Stimulated activated memory B cell treated with anti-CD40 and anti-IgM and Interleukin-4, amounts not matched to agents 10 μg/mL and 1 μg/mL and 100 μg/mL, for 72 hours (primary cell): ENCODE data around the gene THSD4.

ENCODE experiments used
- ATAC-seq: fragments of 150-1000 bp; cut with Tn5 transposase; 2 replicates; pipeline ENCODE4 v1.10.0; 2021
- H3K27ac Mint-ChIP-seq: one replicate; pipeline ENCODE4 v1.8.0; 2022; ENCODE audit warnings: mild to moderate bottlenecking, mixed read lengths
- H3K27me3 Mint-ChIP-seq: one replicate; pipeline ENCODE4 v1.8.0; 2022; ENCODE audit warnings: mixed read lengths
- H3K36me3 Mint-ChIP-seq: one replicate; pipeline ENCODE4 v1.8.0; 2022; ENCODE audit warnings: mixed read lengths
- H3K4me1 Mint-ChIP-seq: one replicate; pipeline ENCODE4 v1.8.0; 2022; ENCODE audit warnings: mixed read lengths
- H3K4me3 Mint-ChIP-seq: one replicate; pipeline ENCODE4 v1.8.0; 2022; ENCODE audit warnings: mild to moderate bottlenecking, moderate library complexity, mixed read lengths
- H3K9me3 Mint-ChIP-seq: one replicate; pipeline ENCODE4 v1.8.0; 2022; ENCODE audit warnings: mixed read lengths

The THSD4 gene

DNA sequence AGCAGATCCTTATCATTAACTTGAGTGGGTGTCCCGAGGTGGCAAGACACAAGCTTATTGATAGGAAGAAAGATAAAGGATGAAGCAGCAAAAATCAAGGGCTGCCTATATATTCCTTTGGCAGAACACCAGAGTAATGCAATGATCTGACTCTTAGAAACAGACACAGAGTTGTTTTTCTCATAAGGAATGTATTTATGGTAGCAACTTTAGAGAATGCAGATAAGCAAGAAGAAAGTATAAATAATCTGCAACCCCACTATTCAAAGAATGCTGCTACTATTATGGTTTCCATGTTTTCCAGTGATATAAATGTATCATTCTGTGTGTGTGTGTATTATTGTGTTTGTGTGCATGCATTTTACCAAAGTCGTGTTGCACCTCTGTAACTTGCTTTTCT lies 208.3 kb downstream of the THSD4 start:
- Mint-ChIP-seq H3K9me3 (peaks cover 2% of the 10 kb centered on the region), H3K4me1 (no peaks in the 10 kb centered on the region), H3K4me3 (no peak overlapping the region), H3K36me3 (no peaks in the 10 kb centered on the region), H3K27me3 (peaks cover 3% of the 10 kb centered on the region), H3K27ac (no peak overlapping the region)
- no peak for ATAC-seq

DNA sequence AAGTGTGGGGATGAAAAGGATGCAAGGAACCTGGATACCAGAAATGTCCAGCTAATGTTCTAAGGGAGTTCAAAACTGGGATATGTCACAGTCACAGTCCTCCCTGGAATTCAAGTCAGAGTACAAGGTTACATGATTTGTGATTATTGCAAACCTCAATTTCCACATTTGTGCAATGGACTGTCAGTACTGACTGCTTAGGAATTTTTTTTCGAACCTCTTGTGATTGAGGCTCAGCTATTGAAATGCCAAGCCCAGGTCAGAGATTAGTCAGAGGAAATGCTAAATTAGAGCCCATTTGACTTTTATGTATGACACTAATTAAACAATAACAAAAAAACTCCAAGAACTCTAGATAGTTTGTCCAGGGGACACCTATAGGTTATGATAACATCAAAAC lies 210.2 kb downstream of the THSD4 start:
- H3K27me3 Mint-ChIP-seq = no peaks in the 10 kb centered on the region
- ATAC-seq = no peak
- H3K36me3 Mint-ChIP-seq = no peaks in the 10 kb centered on the region
- peaks cover 2% of the 10 kb centered on the region for H3K9me3 Mint-ChIP-seq
- H3K4me1 Mint-ChIP-seq = no peaks in the 10 kb centered on the region
- no peak overlapping the region for H3K4me3 Mint-ChIP-seq
- H3K27ac Mint-ChIP-seq = no peak overlapping the region

DNA sequence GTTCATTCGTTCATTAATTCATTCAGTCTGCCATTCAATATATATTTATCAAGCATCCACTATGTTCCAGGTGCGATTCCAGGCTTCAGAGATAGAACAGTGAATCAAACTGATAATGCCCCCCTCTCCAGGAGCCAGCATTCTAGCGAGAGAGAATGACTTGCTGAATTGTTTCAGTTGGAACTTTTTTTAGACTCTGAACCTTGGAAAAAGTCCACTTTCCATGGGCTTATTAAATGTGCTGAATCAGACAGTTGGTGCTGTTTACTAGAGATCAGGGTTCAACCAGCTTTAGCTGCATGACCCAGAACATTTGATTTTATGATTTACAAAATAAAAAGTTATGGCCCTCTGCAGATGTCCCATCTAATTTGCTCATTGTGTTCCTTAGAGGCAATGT lies 213.2 kb downstream of the THSD4 start:
- no peaks in the 10 kb centered on the region for H3K27me3 Mint-ChIP-seq
- no peak overlapping the region for H3K27ac Mint-ChIP-seq
- H3K4me1 Mint-ChIP-seq = no peaks in the 10 kb centered on the region
- no peak overlapping the region for H3K4me3 Mint-ChIP-seq
- ATAC-seq = no peak
- H3K9me3 Mint-ChIP-seq = peaks cover 2% of the 10 kb centered on the region
- H3K36me3 Mint-ChIP-seq = no peaks in the 10 kb centered on the region

DNA sequence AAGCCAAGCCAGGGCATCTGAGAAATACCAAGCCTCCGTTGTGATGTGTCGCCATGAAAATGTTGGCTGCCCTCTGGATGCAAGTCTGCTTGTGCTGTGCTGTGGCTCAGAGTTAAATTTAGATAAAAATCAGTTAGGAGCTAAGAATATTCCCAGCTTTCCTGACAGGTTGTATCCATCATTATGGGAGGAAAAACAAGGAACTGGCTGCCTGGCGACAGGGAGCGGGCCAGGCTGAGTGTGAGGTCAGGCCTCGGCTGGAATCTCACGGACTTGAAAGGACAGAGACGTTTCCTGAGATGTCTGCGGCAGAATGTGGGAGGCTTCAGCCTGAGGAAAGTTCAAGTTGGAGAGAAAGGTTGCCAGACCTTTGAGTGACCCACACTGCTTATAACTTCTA lies 213.8 kb downstream of the THSD4 start:
- no peak for ATAC-seq
- Mint-ChIP-seq H3K27ac (no peak overlapping the region), H3K9me3 (peaks cover 2% of the 10 kb centered on the region), H3K4me3 (no peak overlapping the region), H3K27me3 (no peaks in the 10 kb centered on the region), H3K36me3 (no peaks in the 10 kb centered on the region), H3K4me1 (no peaks in the 10 kb centered on the region)

DNA sequence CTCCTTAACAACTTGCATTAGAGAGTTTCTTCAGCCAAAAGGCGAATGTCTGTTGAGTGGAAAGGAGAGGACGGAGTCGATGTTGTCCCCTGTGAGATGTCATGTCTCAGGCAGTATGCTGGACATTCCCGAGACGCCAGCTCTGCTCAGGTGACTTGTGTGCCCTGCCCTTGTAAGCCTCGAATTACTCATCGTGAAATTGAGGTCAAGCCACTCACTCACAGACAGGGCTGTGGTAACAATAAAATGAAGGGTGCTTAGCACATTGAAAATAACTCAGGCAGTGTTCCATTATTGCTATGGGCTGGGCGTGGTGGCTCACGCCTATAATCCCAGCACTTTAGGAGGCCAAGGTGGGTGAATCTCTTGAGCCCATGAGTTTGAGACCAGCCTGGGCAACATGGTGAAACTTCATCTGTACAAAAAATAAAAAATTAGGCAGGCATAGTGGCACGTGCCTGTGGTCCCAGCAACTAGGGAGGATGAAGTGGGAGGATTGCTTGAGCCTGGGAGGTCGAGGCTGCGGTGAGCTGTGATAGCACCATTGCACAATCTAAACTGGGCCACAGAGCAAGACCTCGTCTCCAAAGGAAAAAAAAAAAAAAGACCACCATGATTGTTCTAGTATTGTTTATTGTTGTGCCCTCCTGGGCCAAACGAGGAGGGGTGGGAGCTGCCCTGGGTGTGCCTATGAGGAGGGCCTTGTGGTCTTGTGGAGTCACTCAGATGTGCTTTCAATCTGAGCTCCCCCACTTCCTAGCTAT lies 214.4 kb downstream of the THSD4 start:
- H3K27me3 Mint-ChIP-seq = no peaks in the 10 kb centered on the region

DNA sequence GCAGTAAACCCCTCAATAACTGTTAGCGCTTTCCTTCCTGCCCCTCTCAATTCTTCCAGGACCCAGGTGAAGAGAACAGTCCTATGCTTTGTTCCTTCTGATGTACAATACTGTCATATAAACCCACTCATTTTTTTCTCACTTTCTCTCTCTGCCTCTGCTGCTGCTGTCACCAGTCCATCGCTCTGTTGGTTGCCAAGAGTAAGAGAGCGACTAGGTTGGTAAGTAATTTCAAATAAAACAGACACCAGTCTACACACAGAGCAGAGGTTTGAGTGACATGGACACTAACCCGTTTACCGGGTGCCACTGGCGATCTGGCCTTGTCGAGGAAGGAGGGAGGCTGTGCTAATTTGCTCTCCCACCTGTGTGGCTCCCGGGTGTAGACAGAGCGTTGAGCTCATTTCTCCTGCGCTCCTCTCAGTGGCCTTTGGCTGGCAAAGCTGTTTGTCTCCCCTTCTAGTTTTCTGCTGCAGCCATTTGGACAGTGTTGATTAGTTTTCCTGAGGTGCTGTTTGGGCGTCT lies 215.4 kb downstream of the THSD4 start:
- Mint-ChIP-seq H3K36me3 (no peaks in the 10 kb centered on the region), H3K4me3 (no peak overlapping the region), H3K27ac (no peak overlapping the region), H3K27me3 (no peaks in the 10 kb centered on the region), H3K4me1 (no peaks in the 10 kb centered on the region), H3K9me3 (peaks cover 2% of the 10 kb centered on the region)
- ATAC-seq = no peak

More for the DNA sequence above, 214.4 kb downstream of the THSD4 start:
- no peak for ATAC-seq
- Mint-ChIP-seq H3K27ac (no peak overlapping the region), H3K4me1 (no peaks in the 10 kb centered on the region), H3K36me3 (no peaks in the 10 kb centered on the region), H3K9me3 (peaks cover 2% of the 10 kb centered on the region), H3K4me3 (no peak overlapping the region)

DNA sequence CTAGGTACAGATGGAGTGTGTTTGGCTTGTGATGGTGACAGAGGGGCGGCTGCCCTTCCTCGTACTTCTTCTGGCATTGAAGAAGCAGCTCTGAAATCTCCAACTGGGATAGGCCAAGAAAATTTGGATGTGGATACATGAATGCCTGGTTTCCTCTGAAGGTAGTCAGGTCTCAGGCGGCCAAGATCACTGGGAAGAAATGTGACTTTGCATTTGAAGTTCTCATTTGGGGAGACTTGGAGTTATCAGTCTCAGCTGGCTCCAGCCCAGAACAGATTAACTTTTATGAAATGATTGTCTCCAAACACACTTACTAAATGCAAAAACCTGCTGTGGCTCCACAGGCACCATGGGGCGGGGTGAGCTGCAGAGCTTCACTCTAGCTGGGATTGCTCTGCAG lies 215.9 kb downstream of the THSD4 start:
- no peak for ATAC-seq
- peaks cover under 1% of the 10 kb centered on the region for H3K9me3 Mint-ChIP-seq
- no peaks in the 10 kb centered on the region for H3K36me3 Mint-ChIP-seq
- no peak overlapping the region for H3K4me3 Mint-ChIP-seq
- H3K4me1 Mint-ChIP-seq = no peaks in the 10 kb centered on the region
- no peak overlapping the region for H3K27ac Mint-ChIP-seq
- no peaks in the 10 kb centered on the region for H3K27me3 Mint-ChIP-seq

DNA sequence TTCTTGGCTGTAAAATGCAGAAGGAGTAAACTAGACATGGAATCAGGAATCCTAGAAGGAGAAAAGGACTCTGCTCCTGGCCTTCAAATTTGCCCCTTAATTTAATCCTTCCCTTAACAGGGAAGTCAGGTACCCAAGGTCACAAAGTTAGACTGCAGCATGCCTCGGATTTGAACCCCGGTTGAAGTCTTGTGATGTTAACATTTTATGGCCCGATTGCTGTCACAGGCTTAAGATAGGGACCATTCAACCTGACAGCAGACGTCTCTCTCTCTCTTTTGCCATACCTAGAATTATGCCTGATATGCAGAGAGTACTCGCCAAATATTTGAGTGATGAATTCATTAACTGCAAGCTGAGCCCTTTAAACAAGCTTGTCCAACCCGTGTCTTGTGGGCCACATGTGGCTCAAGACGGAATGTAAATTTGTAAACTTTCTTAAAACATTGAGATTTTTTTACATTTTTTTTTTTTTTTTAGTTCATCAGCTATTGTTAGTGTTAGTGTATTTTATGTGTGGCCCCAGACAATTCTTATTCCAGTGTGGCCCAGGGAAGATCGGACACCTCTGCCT lies 217.2 kb downstream of the THSD4 start:
- H3K4me1 Mint-ChIP-seq = no peaks in the 10 kb centered on the region
- no peaks in the 10 kb centered on the region for H3K36me3 Mint-ChIP-seq
- ATAC-seq = no peak
- no peak overlapping the region for H3K4me3 Mint-ChIP-seq
- no peaks in the 10 kb centered on the region for H3K9me3 Mint-ChIP-seq
- H3K27ac Mint-ChIP-seq = no peak overlapping the region
- no peaks in the 10 kb centered on the region for H3K27me3 Mint-ChIP-seq

DNA sequence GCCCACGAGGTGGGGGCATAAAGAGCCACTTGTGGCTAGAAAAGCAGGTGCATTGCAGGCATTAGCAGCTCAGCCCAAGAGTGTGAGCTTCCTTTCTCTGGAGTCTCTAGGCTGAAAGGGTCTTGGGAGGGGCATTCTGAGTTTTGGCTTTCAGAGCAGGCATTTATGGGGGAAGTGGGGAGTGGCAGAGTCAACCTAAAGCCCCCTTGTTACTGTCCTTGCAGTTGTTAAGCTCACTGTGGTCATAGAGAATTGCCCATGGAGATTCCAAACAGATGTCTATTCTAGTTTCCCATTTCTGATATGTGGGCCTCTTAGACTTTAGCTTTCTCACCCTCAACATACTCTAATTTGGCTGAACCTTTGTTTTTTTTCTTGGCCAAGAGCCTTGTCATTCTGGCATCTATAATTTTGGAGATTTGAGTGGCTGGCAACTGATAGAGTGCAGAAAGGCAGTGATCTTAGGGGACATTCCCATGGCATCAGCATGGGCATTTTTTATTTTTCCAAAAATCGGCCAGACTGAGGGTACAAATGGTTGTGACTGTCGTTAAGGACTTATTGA lies 217.9 kb downstream of the THSD4 start:
- no peak overlapping the region for H3K27ac Mint-ChIP-seq
- H3K4me1 Mint-ChIP-seq = no peaks in the 10 kb centered on the region
- ATAC-seq = no peak
- no peaks in the 10 kb centered on the region for H3K36me3 Mint-ChIP-seq
- no peaks in the 10 kb centered on the region for H3K27me3 Mint-ChIP-seq
- no peak overlapping the region for H3K4me3 Mint-ChIP-seq
- H3K9me3 Mint-ChIP-seq = no peaks in the 10 kb centered on the region

DNA sequence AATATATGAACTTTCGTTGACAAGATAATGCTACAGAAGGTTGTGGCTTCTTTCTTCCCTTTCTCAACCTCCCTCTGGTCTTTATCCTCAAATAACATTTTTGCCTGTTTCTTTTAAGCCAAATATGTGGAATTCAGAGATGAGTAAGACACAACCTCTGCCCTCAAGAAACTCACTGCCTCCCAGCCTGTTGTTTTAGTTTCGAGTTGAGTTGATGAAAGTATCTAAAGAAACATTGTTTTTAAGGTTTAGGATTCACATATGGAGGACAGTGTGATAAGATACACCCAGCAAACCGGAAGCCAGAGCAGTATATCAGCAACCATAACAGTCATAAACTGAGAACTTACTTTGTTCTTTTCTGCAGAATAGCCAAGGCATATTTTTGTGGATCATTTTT lies 218.6 kb downstream of the THSD4 start:
- no peaks in the 10 kb centered on the region for H3K4me1 Mint-ChIP-seq
- no peak overlapping the region for H3K4me3 Mint-ChIP-seq
- no peaks in the 10 kb centered on the region for H3K27me3 Mint-ChIP-seq
- H3K27ac Mint-ChIP-seq = no peak overlapping the region
- no peaks in the 10 kb centered on the region for H3K9me3 Mint-ChIP-seq
- H3K36me3 Mint-ChIP-seq = no peaks in the 10 kb centered on the region
- ATAC-seq = no peak

DNA sequence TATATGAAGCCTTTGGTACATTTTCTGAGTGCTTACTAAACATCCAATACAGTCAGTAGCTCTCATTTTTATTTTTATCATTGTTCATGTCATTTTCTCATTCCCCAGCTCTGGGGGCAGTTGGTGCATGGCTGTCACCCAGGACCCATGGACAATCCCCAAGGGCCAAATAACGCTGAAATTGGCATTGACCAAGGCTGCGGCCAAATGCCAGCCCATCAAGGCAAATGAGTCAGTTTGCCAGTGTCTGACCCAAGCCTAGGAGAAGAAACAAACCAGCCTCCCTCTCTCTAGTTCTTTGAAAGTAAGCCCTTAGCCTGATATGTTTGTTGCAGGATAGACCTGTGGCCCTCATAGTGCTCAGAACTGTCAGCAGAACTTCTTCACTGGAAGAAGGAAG lies 219.2 kb downstream of the THSD4 start:
- ATAC-seq = no peak
- no peaks in the 10 kb centered on the region for H3K36me3 Mint-ChIP-seq
- H3K9me3 Mint-ChIP-seq = no peaks in the 10 kb centered on the region
- no peak overlapping the region for H3K27ac Mint-ChIP-seq
- H3K4me3 Mint-ChIP-seq = no peak overlapping the region
- no peaks in the 10 kb centered on the region for H3K4me1 Mint-ChIP-seq
- H3K27me3 Mint-ChIP-seq = no peaks in the 10 kb centered on the region

DNA sequence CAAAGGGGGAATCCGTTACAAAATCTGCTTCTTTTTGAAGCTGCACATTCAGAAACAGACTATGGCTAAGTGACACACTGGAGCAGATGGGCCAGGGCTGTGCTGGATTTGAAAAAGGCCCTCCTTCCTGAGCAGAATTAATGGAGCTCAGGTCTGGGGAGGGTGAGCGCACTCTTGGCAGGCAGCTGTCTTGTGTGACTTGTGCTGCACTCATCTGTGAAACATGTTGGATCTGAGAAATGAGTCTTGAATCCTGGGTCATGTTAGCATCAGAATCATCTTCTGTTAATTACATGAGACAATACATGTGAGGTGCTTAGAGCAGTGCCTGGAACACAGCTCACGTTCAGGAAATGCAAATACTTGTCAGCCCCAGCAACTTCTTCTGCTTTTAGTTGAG lies 219.6 kb downstream of the THSD4 start:
- Mint-ChIP-seq H3K4me3 (no peak overlapping the region), H3K4me1 (no peaks in the 10 kb centered on the region), H3K27me3 (no peaks in the 10 kb centered on the region), H3K36me3 (no peaks in the 10 kb centered on the region), H3K27ac (no peak overlapping the region), H3K9me3 (no peaks in the 10 kb centered on the region)
- no peak for ATAC-seq

DNA sequence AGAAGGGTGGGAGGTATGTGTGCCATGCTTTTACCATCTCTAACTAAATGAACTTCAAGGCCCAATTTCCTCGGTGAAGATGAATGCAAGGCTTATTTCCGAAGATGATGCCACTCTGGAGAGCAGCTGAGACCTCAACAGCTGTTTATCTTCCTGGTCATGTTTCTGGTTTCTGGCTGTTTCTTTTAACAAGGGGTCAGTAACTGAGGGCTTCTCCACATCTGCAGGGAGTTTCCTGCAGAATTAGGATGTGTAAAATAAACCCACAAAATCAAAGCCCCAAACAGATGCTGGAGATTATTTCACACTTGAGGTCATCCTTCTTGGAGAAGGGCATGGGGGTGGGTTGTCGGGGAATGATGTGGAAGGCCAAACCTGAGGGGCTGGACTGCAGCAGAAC lies 220.3 kb downstream of the THSD4 start:
- ATAC-seq = no peak

DNA sequence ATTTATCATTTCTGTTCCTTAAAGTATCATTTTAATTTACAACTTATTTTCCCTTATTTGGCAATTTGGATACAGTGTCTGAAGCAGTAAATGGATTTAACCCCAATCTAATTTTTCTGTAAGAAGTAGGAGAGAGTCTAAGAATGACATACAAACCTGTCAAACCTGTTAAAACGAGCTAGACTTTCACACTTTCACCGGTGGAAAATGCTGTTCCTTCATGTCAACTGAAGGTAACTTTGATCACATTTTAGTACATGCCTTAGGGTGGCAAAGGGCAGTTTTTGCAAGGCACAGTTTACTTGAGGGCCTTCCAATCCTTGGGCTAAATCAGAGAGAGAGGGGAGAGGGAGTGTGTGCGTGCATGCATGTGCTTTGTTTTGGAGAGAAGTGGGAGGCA lies 221.4 kb downstream of the THSD4 start:
- H3K9me3 Mint-ChIP-seq = no peaks in the 10 kb centered on the region
- no peak for ATAC-seq
- peaks cover 11% of the 10 kb centered on the region for H3K27me3 Mint-ChIP-seq
- no peak overlapping the region for H3K27ac Mint-ChIP-seq
- H3K36me3 Mint-ChIP-seq = no peaks in the 10 kb centered on the region
- H3K4me1 Mint-ChIP-seq = no peaks in the 10 kb centered on the region
- H3K4me3 Mint-ChIP-seq = no peak overlapping the region

More for the DNA sequence above, 220.3 kb downstream of the THSD4 start:
- Mint-ChIP-seq H3K36me3 (no peaks in the 10 kb centered on the region), H3K27me3 (peaks cover under 1% of the 10 kb centered on the region), H3K4me3 (no peak overlapping the region), H3K4me1 (no peaks in the 10 kb centered on the region), H3K9me3 (no peaks in the 10 kb centered on the region), H3K27ac (no peak overlapping the region)

DNA sequence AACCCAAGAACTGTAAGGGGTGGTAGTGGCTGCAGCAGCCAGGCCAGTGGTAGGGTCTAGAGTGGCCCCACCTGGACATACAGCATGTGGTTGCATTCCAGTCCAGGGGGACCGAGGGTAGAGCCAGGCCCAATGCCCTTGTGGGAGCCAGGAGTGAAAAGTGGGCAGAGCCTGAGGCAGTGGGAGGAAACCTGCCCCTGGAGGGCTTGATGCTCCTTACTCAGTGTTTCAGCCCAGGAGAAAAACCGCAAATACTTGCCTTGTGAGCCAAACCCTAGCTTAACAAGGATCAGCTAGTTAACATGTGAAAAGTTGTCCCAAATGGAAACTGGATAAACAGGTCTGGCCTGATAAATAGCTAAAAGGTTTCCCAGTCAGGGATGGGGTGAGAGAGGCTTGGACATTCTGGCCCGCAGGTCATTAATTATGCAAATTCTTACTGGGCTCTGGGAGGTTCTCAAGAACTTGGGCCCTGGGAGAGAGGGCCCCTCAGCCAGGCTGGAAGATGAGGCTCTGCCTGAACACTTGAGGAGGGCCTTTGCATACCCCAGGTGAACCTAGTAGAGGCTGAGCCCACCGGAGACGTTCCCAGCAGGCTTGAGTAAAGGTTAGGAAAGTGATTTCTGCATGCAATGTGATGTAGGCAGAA lies 222.1 kb downstream of the THSD4 start:
- H3K4me1 Mint-ChIP-seq = no peaks in the 10 kb centered on the region
- no peak for ATAC-seq
- no peak overlapping the region for H3K27ac Mint-ChIP-seq
- H3K9me3 Mint-ChIP-seq = no peaks in the 10 kb centered on the region
- no peak overlapping the region for H3K4me3 Mint-ChIP-seq
- H3K36me3 Mint-ChIP-seq = no peaks in the 10 kb centered on the region
- H3K27me3 Mint-ChIP-seq = peaks cover 15% of the 10 kb centered on the region
